Measurements from ENCODE around the gene ZNF444.
A peak's percentile ranks its signal among the peaks of the same experiment; 100 is the strongest.

Gene ZNF444

DNA sequence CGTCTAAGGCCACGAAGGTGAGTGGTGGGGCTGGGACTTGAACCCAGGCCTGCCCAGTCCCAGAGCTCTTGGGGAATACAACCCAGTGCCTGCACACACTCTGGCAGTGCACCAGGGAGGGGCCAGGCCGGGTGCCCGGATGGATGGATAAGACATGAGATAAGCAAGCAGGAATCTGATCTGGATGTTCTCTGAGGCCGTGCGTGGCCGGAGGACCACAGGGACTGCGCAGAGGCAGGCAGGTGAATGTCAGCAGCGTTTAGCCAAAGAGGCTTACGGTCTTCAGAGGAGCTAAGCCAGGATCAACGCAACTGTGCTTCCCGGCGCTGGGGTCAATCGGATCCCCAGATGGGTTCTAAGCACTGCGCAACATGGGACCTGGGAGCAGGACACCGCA is 21.5 kb upstream of the ZNF444 start:
- H3K9me3 Mint-ChIP-seq: no peaks in the 10 kb centered on the region
- no peaks in the 10 kb centered on the region for H3K36me3 Mint-ChIP-seq (ENCODE audit: low read depth)
- no peaks in the 10 kb centered on the region for H3K27me3 Mint-ChIP-seq (ENCODE audit: low read depth)
- TF ChIP-seq, protein P1, sequence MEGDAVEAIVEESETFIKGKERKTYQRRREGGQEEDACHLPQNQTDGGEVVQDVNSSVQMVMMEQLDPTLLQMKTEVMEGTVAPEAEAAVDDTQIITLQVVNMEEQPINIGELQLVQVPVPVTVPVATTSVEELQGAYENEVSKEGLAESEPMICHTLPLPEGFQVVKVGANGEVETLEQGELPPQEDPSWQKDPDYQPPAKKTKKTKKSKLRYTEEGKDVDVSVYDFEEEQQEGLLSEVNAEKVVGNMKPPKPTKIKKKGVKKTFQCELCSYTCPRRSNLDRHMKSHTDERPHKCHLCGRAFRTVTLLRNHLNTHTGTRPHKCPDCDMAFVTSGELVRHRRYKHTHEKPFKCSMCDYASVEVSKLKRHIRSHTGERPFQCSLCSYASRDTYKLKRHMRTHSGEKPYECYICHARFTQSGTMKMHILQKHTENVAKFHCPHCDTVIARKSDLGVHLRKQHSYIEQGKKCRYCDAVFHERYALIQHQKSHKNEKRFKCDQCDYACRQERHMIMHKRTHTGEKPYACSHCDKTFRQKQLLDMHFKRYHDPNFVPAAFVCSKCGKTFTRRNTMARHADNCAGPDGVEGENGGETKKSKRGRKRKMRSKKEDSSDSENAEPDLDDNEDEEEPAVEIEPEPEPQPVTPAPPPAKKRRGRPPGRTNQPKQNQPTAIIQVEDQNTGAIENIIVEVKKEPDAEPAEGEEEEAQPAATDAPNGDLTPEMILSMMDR (IDR thresholded peaks at IDR 0.05; ENCODE audit: unreplicated experiment in 3 of 3): no peak
- H3K4me3 Mint-ChIP-seq: peak overlapping the region; percentile 86 to 89 (median 87)
- peak overlapping the region; percentile 79 to 90 (median 84) for H3K27ac Mint-ChIP-seq
- peaks cover 52% of the 10 kb centered on the region for H3K4me1 Mint-ChIP-seq

DNA sequence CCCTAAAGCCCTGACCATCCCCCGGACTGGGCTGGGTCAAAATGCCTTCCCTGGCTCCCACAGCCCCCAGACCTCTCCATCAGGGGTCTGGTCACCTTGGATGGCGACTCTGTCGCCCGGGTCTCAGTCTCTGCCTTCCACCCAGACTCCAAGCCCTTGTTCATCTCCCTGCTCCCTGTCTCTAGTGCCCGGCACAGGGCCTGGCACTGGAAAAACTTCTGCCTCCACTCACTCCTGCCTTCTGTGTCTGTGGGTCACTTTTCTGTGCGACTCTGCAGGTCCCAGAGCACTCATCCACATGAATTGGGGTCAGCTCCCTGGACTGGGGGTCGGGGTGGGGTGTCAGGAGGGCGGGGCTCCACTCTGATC is 21.1 kb upstream of the ZNF444 start:
- Mint-ChIP-seq H3K4me3 (peak overlapping the region; percentile 86 to 89 (median 87)), H3K9me3 (no peaks in the 10 kb centered on the region), H3K36me3 (ENCODE audit: low read depth) (no peaks in the 10 kb centered on the region), H3K4me1 (peaks cover 48% of the 10 kb centered on the region), H3K27ac (peak overlapping the region; percentile 79 to 90 (median 84)), H3K27me3 (ENCODE audit: low read depth) (no peaks in the 10 kb centered on the region)
- TF ChIP-seq, protein P1 (IDR thresholded peaks at IDR 0.05; ENCODE audit: unreplicated experiment in 3 of 3): no peak

DNA sequence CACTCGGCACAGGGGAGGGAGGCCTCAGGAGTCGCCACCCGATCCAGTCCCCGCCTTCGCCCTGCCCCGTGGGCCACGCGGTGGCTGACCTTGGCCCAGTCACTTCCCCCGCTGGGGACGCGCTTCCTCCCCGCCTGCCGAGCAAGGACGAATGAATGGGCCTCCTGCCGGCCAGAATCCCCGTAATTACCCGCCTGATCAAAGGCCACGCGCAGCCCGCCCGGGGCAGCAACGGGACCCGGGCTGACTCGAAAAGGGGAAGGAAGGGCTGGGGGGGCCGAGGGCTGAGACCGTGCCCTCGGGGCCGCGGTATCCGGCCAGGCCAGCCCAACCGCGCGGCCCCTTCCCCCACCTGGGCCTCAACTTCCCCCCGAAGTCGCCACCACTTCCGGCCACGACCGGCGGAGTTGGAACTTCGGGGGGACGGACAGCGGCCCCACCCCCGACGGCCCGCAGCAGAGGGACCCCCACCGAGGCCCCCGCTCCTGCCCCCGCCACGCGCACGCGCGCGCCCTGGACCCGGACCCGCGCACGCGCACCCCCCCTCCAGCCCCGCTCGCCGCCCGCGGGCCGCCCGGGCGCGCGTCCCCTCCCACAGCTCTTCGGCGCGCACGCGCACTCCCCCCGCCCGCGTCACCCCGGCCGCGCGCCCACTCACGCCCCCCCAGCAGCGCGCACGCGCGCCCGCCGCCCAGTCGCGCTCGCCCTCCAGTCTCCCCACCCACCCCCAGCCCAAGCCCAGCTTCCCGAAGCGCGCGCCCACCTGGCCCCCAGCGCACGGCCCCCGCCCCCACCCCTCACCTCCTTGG is 20.5 kb upstream of the ZNF444 start:
- no peaks in the 10 kb centered on the region for H3K36me3 Mint-ChIP-seq (ENCODE audit: low read depth)
- H3K4me3 Mint-ChIP-seq: peak overlapping the region; percentile 89 to 90 (median 89)
- H3K9me3 Mint-ChIP-seq: no peaks in the 10 kb centered on the region
- peak overlapping the region; percentile 91 to 95 (median 94) for H3K27ac Mint-ChIP-seq
- H3K4me1 Mint-ChIP-seq: peaks cover 52% of the 10 kb centered on the region
- H3K27me3 Mint-ChIP-seq (ENCODE audit: low read depth): no peaks in the 10 kb centered on the region
- TF ChIP-seq, protein P1 (IDR thresholded peaks at IDR 0.05; ENCODE audit: unreplicated experiment in 3 of 3): peak in 1 of 3 experiments; percentile 11

DNA sequence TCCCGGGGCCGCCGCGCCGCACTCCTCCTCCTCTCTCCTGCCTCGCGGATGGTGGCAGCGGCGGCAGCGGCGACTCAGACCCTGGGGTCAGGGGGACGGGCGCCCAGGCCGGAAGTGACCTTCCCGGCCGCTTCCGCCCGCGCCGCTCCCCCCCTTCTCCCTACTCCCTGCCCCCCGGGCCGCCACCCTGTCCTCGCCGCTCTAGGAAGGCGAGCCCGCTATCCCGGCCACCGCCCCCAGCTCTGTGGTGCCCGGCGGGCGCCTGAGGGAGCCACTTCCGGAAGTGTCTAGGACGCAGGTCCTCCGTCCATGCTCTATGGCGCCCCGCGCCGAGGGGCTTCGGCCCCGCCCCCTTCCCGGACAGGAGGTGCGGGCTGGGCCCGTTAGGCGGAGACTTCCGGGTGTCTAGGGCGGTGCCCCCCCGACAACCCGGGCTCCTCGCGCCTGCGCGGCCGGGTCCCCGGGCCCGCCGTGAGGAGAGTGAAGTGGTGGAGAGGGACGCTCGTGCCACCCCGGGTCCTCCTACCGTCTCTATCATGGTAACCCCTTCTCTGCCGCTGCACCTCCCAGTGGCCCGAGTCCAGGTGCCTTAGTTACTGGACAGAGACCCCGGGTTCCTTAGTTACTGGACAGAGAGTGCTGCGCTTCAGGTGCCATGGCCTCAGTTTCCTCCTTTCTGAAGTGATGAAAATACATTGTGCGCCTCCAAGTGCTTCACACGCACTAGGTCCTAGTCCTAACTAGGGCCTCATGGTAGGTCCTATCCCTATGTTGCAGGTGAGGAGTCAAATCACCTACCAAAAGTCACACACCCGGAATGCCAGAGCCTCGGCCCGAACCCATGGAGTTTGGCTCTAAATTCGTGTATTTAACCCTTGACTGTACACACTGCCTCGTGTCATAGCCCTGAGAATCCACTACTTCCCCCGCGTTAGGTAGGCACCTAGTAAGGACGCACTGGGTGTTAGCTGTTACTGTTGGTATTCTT is 19.6 kb upstream of the ZNF444 start, which contains the start of gene ZNF787:
TSS of gene ZNF787 (minus strand) at position 116 of the 988 bp plus-strand sequence. CDS start 18,078 bp downstream, outside the sequence.
- no peaks in the 10 kb centered on the region for H3K9me3 Mint-ChIP-seq
- peaks cover 59% of the 10 kb centered on the region for H3K4me1 Mint-ChIP-seq
- TF ChIP-seq, protein P1 (IDR thresholded peaks at IDR 0.05; ENCODE audit: unreplicated experiment in 3 of 3): no peak
- peak within 1 kb of the TSS; percentile 89 to 90 (median 89) for H3K4me3 Mint-ChIP-seq
- H3K27ac Mint-ChIP-seq: peak within 1 kb of the TSS; percentile 91 to 97 (median 95)
- no peaks in the 10 kb centered on the region for H3K27me3 Mint-ChIP-seq (ENCODE audit: low read depth)
- H3K36me3 Mint-ChIP-seq (ENCODE audit: low read depth): no peaks in the 10 kb centered on the region

DNA sequence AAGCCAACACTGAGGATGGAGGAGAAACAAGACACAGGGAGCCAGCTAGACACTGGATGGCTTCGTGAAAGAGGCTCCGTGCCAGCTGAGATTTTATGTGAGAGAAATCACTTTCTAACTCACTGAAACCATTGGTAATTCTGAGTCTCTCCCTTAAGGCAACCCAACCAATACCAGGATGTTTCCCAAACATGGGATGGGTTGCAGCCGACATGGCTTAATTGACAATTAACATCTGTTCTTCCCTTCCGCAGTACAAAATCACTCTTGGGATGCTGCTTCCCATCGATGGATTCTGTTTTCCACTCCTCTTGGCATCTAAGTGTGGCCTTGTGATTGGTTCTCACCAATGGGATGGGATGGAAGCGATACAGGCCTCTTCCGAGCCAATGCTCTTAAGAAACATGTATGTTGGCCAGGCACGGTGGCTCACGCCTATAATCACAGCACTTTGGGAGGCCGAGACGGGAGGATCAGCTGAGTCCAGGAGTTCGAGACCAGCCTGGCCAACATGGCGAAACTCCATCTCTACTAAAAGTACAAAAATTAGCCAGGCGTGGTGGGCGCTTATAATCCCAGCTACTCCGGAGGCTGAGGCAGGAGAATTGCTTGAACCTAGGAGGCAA is 17.7 kb upstream of the ZNF444 start:
- Mint-ChIP-seq H3K4me3 (peak overlapping the region in 1 of 3 experiments; percentile 59), H3K27me3 (ENCODE audit: low read depth) (no peaks in the 10 kb centered on the region), H3K36me3 (ENCODE audit: low read depth) (no peaks in the 10 kb centered on the region), H3K27ac (peak overlapping the region; percentile 66 to 89 (median 88)), H3K9me3 (no peaks in the 10 kb centered on the region), H3K4me1 (peaks cover 56% of the 10 kb centered on the region)
- TF ChIP-seq, protein P1 (IDR thresholded peaks at IDR 0.05; ENCODE audit: unreplicated experiment in 3 of 3): no peak

All from nephron (organoid).